H1 (cell line): ENCODE data around the gene ARHGDIB. TPM values are rescaled to one million over a fixed set of nuclear protein-coding genes. Genes with fewer than 3 reads are reported as not detected.

ENCODE experiments used
- CTCF ChIA-PET: fragments of 300-600 bp; sonication (Branson Sonifier 250); formaldehyde crosslinking; loops from one replicate; lab custom pipeline; 2021; ENCODE audit not compliant: partially characterized antibody; lab: Charles Lee
- POLR2A ChIA-PET: fragments of 300-600 bp; sonication (Branson Sonifier 250); formaldehyde crosslinking; loops from one replicate; lab custom pipeline; 2021; ENCODE audit warnings: inconsistent platforms; ENCODE audit not compliant: partially characterized antibody; lab: Charles Lee
- DNase-seq, 2 experiments: peaks; one replicate each; pipeline versions ENCODE4 v3.0.0 to v3.0.0-alpha.2; 2010 to 2022; ENCODE audit warnings: low spot score in 2 of 2, low read depth in 1 of 2, mixed read lengths in 1 of 2
- FAIRE-seq: peaks from 2 replicates; lab custom pipeline; 2011; peaks lifted over from hg19 to GRCh38; lab: Jason Lieb, UNC
- H2AFZ ChIP-seq: 2 replicates; pipeline ENCODE4 v1.8.1; 2012; ENCODE audit warnings: low read length, inconsistent platforms
- H2AK5ac ChIP-seq: 2 replicates; pipeline ENCODE4 v1.6.1; 2013; ENCODE audit warnings: low read depth, low read length
- H2BK120ac ChIP-seq: replicated peaks from 2 replicates; pipeline ENCODE3; 2013; ENCODE audit warnings: low read depth, low read length, inconsistent platforms
- H2BK12ac ChIP-seq: 2 replicates; pipeline ENCODE4 v1.6.1; 2013; ENCODE audit warnings: low read depth, low read length
- H2BK15ac ChIP-seq: 2 replicates; pipeline ENCODE4 v1.6.1; 2013; ENCODE audit warnings: low read length
- H2BK20ac ChIP-seq: 2 replicates; pipeline ENCODE4 v1.6.1; 2013; ENCODE audit warnings: low read length
- H2BK5ac ChIP-seq: 2 replicates; pipeline ENCODE4 v1.6.1; 2013; ENCODE audit warnings: low read depth, low read length
- H3K14ac ChIP-seq: 2 replicates; pipeline ENCODE4 v1.6.1; 2013; ENCODE audit warnings: inconsistent platforms; ENCODE audit not compliant: insufficient read length
- H3K18ac ChIP-seq: 2 replicates; pipeline ENCODE4 v1.6.1; 2013; ENCODE audit warnings: low read length; ENCODE audit errors: extremely low read depth
- H3K23ac ChIP-seq: 2 replicates; pipeline ENCODE4 v1.6.1; 2013; ENCODE audit warnings: inconsistent platforms; ENCODE audit not compliant: insufficient read length
- H3K23me2 ChIP-seq: 2 replicates; pipeline ENCODE4 v1.6.1; 2013; ENCODE audit warnings: low read depth, low read length
- H3K27ac ChIP-seq: 2 replicates; pipeline ENCODE4 v1.6.1; 2011; ENCODE audit warnings: low read depth, low read length, inconsistent platforms
- H3K27me3 ChIP-seq, 4 experiments: replicated peaks in 1 of 4; 1 replicate in 1 of 4; 2 replicates in 3 of 4; pipeline versions ENCODE4 v1.6.1 to v1.8.1; 2011 to 2013; ENCODE audit warnings: low read length in 3 of 4, mild to moderate bottlenecking in 3 of 4, inconsistent platforms in 2 of 4, mixed read lengths in 2 of 4, moderate library complexity in 1 of 4; ENCODE audit not compliant: control insufficient read depth in 3 of 4, insufficient read depth in 3 of 4; ENCODE audit errors: extremely low read depth in 1 of 4
- H3K36me3 ChIP-seq, 4 experiments: 2 replicates each; pipeline versions ENCODE4 v1.6.1 to v1.8.1; 2011 to 2013; ENCODE audit warnings: mild to moderate bottlenecking in 4 of 4, low read length in 3 of 4, moderate library complexity in 2 of 4, control low read depth in 1 of 4, inconsistent platforms in 1 of 4; ENCODE audit not compliant: insufficient read depth in 4 of 4, control insufficient read depth in 2 of 4
- H3K4ac ChIP-seq: replicated peaks from 2 replicates; pipeline ENCODE3; 2013; ENCODE audit warnings: low read length, low read depth, mixed read lengths, inconsistent platforms; ENCODE audit not compliant: insufficient read length
- H3K4me1 ChIP-seq, 4 experiments: replicated peaks in 1 of 4; 1 replicate in 1 of 4; 2 replicates in 3 of 4; pipeline versions ENCODE4 v1.6.1 to v1.8.1; 2011 to 2013; ENCODE audit warnings: low read length in 3 of 4, inconsistent platforms in 2 of 4, mixed read lengths in 1 of 4; ENCODE audit not compliant: insufficient read depth in 4 of 4, control insufficient read depth in 3 of 4
- H3K4me2 ChIP-seq, 2 experiments: 2 replicates each; pipeline versions ENCODE4 v1.6.1 to v1.8.1; 2011 to 2013; ENCODE audit warnings: low read depth in 2 of 2, low read length in 2 of 2, control low read depth in 1 of 2, inconsistent platforms in 1 of 2, mild to moderate bottlenecking in 1 of 2; ENCODE audit not compliant: insufficient read depth in 1 of 2
- H3K4me3 ChIP-seq, 4 experiments: fragments of 200-600, 300-600 bp in 1 of 4; sonication (generic), shearing (Covaris generic), sonication (Bioruptor Twin) in 1 of 4; 2 replicates each; pipeline versions ENCODE4 v1.5.1 to v1.8.1; 2011 to 2016; ENCODE audit warnings: low read length in 4 of 4, low read depth in 3 of 4, control low read depth in 2 of 4, inconsistent platforms in 2 of 4, mild to moderate bottlenecking in 2 of 4, mixed read lengths in 1 of 4, moderate library complexity in 1 of 4; ENCODE audit not compliant: insufficient read depth in 2 of 4; ENCODE audit errors: extremely low read depth in 1 of 4
- H3K56ac ChIP-seq: replicated peaks from 2 replicates; pipeline ENCODE3; 2013; ENCODE audit warnings: low read depth, mild to moderate bottlenecking, mixed read lengths, low read length, inconsistent platforms; ENCODE audit not compliant: insufficient read length
- H3K79me1 ChIP-seq: 2 replicates; pipeline ENCODE4 v1.6.1; 2013; ENCODE audit warnings: low read depth, low read length, control low read depth
- H3K79me2 ChIP-seq, 2 experiments: 2 replicates each; pipeline versions ENCODE4 v1.6.1 to v1.8.1; 2012 to 2013; ENCODE audit warnings: low read length in 2 of 2, mild to moderate bottlenecking in 2 of 2, inconsistent platforms in 1 of 2; ENCODE audit not compliant: insufficient read depth in 2 of 2, control insufficient read depth in 1 of 2
- H3K9ac ChIP-seq, 4 experiments: replicated peaks in 1 of 4; 1 replicate in 1 of 4; 2 replicates in 3 of 4; pipeline versions ENCODE4 v1.6.1 to v1.8.1; 2011 to 2013; ENCODE audit warnings: low read depth in 3 of 4, low read length in 3 of 4, control low read depth in 2 of 4, mild to moderate bottlenecking in 2 of 4, moderate library complexity in 2 of 4, inconsistent platforms in 1 of 4; ENCODE audit errors: extremely low read depth in 1 of 4
- H3K9me3 ChIP-seq, 2 experiments: 2 replicates each; pipeline versions ENCODE4 v1.6.1 to v1.8.1; 2012 to 2013; ENCODE audit warnings: mild to moderate bottlenecking in 2 of 2, moderate library complexity in 2 of 2, control low read depth in 1 of 2, inconsistent platforms in 1 of 2, low read depth in 1 of 2, low read length in 1 of 2, mixed read lengths in 1 of 2; ENCODE audit not compliant: insufficient read depth in 2 of 2
- H4K20me1 ChIP-seq, 2 experiments: replicated peaks in 1 of 2; 2 replicates each; pipeline versions ENCODE3 to v1.8.1; 2011 to 2013; ENCODE audit warnings: inconsistent platforms in 2 of 2, low read length in 2 of 2, mild to moderate bottlenecking in 1 of 2; ENCODE audit not compliant: insufficient read depth in 2 of 2, control insufficient read depth in 1 of 2
- H4K5ac ChIP-seq: 2 replicates; pipeline ENCODE4 v1.6.1; 2013; ENCODE audit warnings: low read length, low read depth, mixed read lengths, inconsistent platforms; ENCODE audit not compliant: insufficient read length
- H4K8ac ChIP-seq: 2 replicates; pipeline ENCODE4 v1.8.0; 2013; ENCODE audit warnings: mild to moderate bottlenecking, moderate library complexity, low read length, inconsistent platforms; ENCODE audit not compliant: insufficient read depth; ENCODE audit errors: extremely low read depth
- H4K91ac ChIP-seq: replicated peaks from 2 replicates; pipeline ENCODE3; 2013; ENCODE audit warnings: low read length, mixed read lengths, inconsistent platforms; ENCODE audit not compliant: insufficient read length
- CREB1 ChIP-seq: IDR thresholded peaks from 2 replicates; pipeline ENCODE4 v1.6.1; 2012; ENCODE audit warnings: inconsistent platforms
- SIRT6 ChIP-seq: IDR thresholded peaks from one replicate; pipeline ENCODE4 v1.7.1; 2012; ENCODE audit warnings: low read length, inconsistent platforms
- WGBS, 2 experiments: shearing (Covaris generic) in 1 of 2; methylation state at CpG; one replicate each; pipeline versions ENCODE4 v1.1.6 to v1.1.7; 2013 to 2015; ENCODE audit warnings: low lambda C conversion rate in 2 of 2, mixed read lengths in 2 of 2, inconsistent platforms in 1 of 2, low coverage in 1 of 2, missing lambda C conversion rate in 1 of 2; ENCODE audit not compliant: insufficient replicate concordance in 2 of 2, insufficient coverage in 1 of 2, insufficient read length in 1 of 2; ENCODE audit errors: extremely low coverage in 1 of 2, missing lambda C conversion rate in 1 of 2; 5-methylcytosine and 5-hydroxymethylcytosine counted together
- polyA plus RNA-seq, 7 experiments: library from polyadenylated mRNA; depleted of rRNA in 3 of 7; stranded (reverse) in 5 of 7; unstranded in 2 of 7; fragments of >200 nt in 5 of 7; fragments of 200-250 nt in 2 of 7; gene quantifications; 1 replicate in 5 of 7; 2 replicates in 1 of 7; 4 replicates in 1 of 7; pipeline versions ENCODE4 v1.2.1 to v1.2.3, GENCODE V29; 2011 to 2013; ENCODE audit warnings: missing spikeins in 2 of 7, mixed read lengths in 2 of 7
- total RNA-seq: library from RNA; stranded (reverse); fragmentation: NEBNext Ultra II Directional; extraction: Animal tissue kit (Norgen Biotek cat#: 25700); gene quantifications from 2 replicates; pipeline ENCODE4 v1.2.1, GENCODE V29; 2021

The ARHGDIB gene
- total and polyA plus RNA-seq, 2 of the 8 experiments (the other 6 are each of a cell fraction or from before 2014, with no cell fraction given) = 0.82 to 1.3 TPM

- no peak overlapping the region for H2BK5ac ChIP-seq
- H3K9ac ChIP-seq = no peak overlapping the region
- no peak overlapping the region for H3K14ac ChIP-seq
- H3K4ac ChIP-seq = no peak overlapping the region
- no peaks in the 10 kb centered on the region for H3K23me2 ChIP-seq
- H3K4me1 ChIP-seq = no peaks in the 10 kb centered on the region
- H3K9me3 ChIP-seq = no peaks in the 10 kb centered on the region
- no peak overlapping the region for H4K8ac ChIP-seq
- WGBS, 2 experiments = 92% methylated on average over 5 of the region's 5 CpGs; no CpG with 5 or more reads in 1 of the 2 experiments
- no peak overlapping the region for H2BK20ac ChIP-seq
- ChIA-PET POLR2A (interaction anchor here (0.6 kb wide), 1 partner anchor 64 kb away, joined by 3 read pairs; no protein-coding TSS in a partner anchor), CTCF (interaction anchor here (0.6 to 1.4 kb wide), 4 partner anchors 9 to 97 kb away, joined by 3 to 7 read pairs (median 4); no protein-coding TSS in a partner anchor)
- no peak overlapping the region for H3K56ac ChIP-seq
- H3K36me3 ChIP-seq = no peaks in the 10 kb centered on the region
- no peak overlapping the region for H2BK120ac ChIP-seq
- no peaks in the 10 kb centered on the region for H4K20me1 ChIP-seq
- H3K4me2 ChIP-seq = no peak overlapping the region
- no peak overlapping the region for H2AK5ac ChIP-seq
- no peaks in the 10 kb centered on the region for H3K79me2 ChIP-seq
- H3K4me3 ChIP-seq = no peak overlapping the region
- H2AFZ ChIP-seq = no peak overlapping the region
- no peak overlapping the region for H2BK15ac ChIP-seq
- no peaks in the 10 kb centered on the region for H3K79me1 ChIP-seq
- H3K23ac ChIP-seq = no peak overlapping the region
- H3K18ac ChIP-seq = no peak overlapping the region
- H4K91ac ChIP-seq = no peak overlapping the region
- H4K5ac ChIP-seq = no peak overlapping the region
- no peak overlapping the region for H2BK12ac ChIP-seq
- H3K27me3 ChIP-seq = no peaks in the 10 kb centered on the region
- FAIRE-seq = no peak
- DNase-seq = no peak
- H3K27ac ChIP-seq = no peak overlapping the region
- TF ChIP-seq SIRT6 (no peak), CREB1 (no peak)
Observed at GRCh38 chr12:14903386-14904098, 57.9 kb downstream of the ARHGDIB start.
